Epidermal melanocyte (primary cell): ENCODE results near the gene ANKRD26.
A peak's percentile ranks its signal among the peaks of the same experiment; 100 is the strongest.
"Not testable (repeated sequence)": the region's sequence is repeated elsewhere in the genome, so short reads cannot be mapped to it uniquely, and the experiment has no call there.

Experiments used
- DNase-seq: peaks from one replicate; pipeline ENCODE4 v3.0.0; 2011; ENCODE audit warnings: low spot score; ENCODE audit not compliant: insufficient read length

Gene ANKRD26

GRCh38 chr10:27099916-27100812 is at the start of gene ANKRD26:
ANKRD26 (minus strand) TSS chr10:27100494; CDS start chr10:27100326, 168 bp downstream.
- DNase-seq = peak; percentile 91

DNA sequence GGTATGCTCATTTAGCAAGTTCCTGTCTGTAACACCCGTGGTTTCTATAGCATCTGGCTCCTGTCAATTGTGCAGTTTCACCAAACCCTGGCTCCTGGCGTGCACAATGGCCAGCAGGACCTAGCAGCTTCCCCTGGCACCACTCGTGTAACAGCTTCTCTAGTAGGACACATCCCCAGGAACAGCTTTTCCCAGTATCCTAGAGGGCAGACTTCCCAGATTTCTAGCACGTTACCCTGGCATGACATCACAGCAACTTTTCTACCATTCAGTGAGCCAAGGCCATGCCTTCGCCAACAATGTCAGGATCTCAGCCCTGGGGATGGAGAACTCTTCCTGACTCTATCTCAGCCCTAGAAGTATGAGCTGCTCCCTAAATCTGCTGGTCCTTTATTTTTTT is 47.4 kb upstream of the ANKRD26 start:
- DNase-seq = no peak

DNA sequence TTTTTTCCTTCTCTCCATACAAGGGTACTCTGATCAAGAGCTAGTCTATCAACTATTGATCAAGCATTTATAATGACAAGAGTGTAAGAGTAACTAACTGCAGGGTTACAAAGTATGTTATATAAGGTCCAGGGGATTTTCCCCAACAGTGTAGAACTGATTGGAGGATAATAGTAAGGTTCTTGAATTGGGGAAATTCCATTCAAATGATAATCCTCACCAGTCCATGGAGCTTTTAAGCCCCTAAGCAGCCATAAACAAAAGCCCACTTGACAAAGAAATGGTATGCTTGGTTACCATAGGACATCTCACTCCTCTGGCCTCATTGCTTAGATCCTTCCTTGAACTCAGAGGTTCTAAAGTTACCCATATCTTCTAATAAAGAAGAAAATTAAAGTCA is 45.6 kb upstream of the ANKRD26 start:
- no peak for DNase-seq

- DNase-seq = no peak
Observed at GRCh38 chr10:27143686-27144085, 43.4 kb upstream of the ANKRD26 start.

DNA sequence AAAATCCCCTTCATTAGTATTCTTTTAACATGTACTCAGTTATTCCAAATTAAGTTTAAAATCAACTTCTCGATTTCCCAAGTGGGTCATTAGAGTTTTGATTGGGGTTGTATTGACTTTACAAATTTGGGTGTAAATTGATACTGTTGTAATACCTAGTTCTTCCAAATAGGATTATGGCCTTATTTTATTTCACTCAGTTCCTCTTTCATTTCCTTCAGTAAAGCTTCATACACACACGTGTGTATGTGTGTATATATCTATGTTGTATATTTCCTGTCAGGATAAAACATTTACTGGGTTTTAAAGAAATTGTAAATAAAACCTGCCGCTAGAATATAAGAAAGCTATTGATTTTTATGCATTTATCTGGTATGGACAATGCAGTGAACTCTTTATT is 38.0 kb upstream of the ANKRD26 start:
- no peak for DNase-seq

DNA sequence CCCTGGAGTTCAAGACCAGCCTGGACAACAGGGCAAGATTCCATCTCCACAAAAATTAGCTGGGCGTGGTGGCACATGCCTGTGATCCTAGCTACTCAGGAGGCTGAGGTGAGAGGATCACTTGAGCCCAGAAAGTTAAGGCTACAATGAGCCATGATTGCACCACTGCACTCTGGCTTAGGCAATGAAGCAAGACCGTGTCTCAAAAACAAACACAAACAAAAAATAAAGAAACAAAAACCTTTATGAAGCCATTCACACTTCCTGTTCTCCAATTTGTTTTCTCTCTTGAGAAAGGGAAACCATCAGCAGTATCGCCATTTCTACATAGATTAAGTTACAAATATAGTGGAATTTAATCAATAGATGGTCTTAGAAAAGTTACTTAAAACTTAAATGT is 34.1 kb upstream of the ANKRD26 start:
- no peak for DNase-seq

DNA sequence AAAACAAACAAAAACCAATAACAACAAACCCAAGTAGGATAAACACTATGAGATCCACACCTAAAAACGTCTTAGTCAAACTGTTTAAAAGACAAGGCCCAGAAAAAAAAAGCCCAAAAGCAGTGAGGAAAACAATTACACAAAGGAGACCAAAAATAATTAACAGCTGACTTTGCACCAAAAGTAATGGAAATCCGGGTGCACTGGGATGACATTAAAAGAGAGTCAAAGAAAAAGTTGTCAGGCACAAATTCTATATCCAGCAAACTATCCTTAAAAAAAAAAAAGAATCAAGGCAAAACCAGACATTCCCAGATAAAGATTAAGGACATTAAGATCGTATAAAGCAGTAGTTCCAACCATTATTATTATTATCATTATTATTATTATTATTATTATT is 7.9 kb upstream of the ANKRD26 start:
- no peak for DNase-seq

DNA sequence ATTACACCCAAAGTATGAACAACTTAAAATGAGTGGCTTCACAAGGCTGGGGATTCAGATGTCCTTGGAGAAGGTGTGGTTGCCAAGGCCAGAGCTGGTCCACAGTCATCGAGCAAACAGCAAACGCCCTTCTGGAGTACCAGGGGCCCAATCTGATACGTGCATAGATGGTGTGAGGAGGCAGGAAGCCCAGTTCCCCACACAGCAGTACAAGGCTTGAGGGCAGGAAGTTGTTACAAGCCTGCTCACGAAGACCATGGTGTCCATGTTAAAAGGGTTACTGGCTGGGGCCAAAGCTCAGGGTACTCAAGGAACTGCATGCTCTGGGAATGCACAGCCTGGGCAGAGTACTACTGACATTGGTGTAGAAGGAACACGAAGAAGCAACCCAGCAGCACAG is 4.6 kb upstream of the ANKRD26 start:
- DNase-seq = no peak

GRCh38 chr10:27100813-27101347 is 586 bp upstream of the ANKRD26 start:
- DNase-seq = no peak

DNA sequence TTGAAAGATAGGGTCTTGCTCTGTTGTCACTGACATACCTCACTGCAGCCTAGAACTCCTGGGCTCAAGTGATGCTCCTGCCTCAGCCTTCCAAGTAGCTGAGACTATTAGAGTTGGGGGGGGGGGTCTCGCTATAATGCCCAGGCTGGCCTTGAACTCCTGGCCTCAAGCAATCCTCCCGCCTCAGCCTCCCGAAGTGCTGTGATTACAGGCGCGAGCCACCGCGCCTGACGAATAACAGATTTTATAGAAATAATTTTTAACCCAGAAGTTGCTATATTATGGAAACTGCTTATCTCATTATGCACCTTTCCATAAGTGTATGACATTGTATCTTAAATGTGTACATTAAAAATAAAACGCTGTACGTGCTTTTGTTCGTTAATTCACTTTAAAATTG is 846 bp downstream of the ANKRD26 start:
- DNase-seq = no peak

DNA sequence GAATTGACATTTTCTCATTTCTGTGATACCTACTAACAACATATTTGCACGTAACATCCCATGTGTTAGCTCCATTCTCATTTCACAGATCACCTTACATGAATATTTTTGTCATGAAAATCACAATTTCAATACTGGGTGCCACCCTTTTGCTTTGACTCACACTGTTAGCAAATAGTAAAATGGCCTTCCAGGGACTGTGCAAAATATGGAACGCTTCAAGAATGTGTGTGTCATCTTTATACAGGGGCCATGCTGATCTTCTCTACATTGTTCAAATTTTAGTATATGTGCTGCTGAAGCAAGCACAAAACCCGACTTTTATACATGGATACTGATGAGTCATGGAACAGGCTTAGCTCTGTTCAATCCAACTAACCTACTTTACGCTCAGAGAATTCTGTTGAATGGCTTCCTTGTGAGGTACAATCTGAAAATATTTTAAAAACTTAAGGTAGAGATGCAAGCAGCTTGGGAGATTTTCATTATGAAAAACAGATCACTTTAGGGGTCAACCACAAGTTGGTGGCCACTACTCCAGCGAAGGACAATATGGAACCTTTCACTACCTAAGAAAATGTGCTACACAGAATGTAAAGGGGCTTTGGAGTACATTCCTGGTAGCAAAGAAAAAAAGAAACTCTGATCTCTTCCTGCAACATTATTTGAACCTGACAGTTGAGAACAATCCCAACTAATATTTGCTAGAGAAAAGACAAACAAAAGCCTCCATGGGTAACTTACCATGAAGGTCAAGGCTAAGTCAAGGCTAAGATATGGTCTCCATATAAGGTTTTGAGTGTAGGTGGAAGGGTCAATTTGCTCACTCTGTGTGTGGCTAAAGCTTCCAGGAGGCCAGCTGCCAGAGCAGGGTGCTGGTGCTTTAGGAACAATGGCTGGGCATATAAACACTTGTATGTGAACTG is 11.9 kb downstream of the ANKRD26 start:
- DNase-seq = no peak

GRCh38 chr10:27072436-27073114 is 27.7 kb downstream of the ANKRD26 start:
- no peak for DNase-seq

DNA sequence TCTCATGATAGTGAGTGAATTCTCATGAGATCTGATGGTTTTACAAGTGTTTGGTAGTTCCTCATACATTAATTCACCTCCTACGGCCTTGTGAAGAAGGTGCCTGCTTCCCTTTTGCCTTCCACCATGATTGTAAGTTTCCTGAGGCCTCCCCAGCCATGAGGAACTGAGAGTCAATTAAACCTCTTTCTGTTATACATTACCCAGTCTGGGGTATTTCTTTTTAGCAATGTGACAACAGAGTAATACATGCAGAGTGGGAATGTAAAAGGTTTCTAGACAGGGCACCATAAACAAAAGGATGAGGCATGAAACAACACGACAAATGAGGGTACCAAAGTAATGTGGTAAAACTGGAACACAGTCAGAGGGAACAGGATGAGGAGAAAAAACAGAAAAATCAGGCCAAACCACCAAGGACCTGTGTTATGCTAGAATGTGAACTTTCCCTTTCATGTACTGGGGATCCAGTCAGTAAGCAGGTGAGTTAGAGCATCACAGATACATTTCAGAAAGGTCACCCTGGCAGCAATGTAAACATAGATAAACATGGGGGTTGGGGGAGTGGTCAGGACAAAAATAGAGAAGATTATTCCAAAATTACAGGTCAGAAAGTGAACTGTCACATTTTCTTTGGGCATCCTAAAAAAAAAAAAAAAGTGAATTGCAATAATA is 31.9 kb downstream of the ANKRD26 start:
- no peak for DNase-seq

DNA sequence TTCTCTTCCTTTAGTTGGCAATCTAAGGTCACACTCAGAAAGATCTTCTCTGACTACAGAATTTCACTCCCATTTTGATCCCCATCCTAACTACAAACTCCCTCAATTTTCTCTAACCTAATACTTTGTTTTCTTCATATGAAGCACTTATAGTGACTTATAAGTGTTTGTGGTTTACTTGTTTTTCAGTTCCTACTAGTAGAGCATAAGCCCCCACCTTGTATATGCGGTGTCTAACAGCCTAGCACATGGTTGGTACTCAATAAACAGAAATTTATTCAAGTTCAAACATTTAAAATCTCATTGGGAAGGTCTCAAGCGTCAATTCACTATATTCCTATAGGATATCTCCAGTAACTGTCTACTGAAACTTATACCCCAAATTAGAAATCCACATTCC is 35.2 kb downstream of the ANKRD26 start:
- DNase-seq = no peak

- no peak for DNase-seq
Observed at GRCh38 chr10:27052656-27053055, 47.6 kb downstream of the ANKRD26 start.

- DNase-seq = not testable (repeated sequence)
Observed at GRCh38 chr10:27045247-27045646, 55.0 kb downstream of the ANKRD26 start.

DNA sequence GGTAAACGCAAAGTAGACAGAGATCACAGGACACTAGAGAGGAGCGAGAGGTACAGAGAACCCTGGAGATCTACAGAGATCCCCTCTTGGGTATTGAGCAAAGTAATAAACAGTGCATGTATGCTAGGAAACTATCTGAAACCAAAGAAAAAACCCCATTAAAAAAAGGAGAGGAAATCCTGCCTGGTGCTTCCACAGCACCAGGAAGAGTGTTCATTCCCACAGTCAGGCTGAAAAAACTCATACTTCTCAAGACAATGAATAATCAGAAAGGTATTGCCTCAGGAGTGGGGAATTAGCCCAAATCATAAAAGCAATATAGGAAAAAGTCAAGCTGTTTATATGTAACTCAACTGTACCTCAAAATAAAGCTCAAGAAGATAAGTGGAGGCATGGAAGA is 59.1 kb downstream of the ANKRD26 start:
- DNase-seq = no peak

DNA sequence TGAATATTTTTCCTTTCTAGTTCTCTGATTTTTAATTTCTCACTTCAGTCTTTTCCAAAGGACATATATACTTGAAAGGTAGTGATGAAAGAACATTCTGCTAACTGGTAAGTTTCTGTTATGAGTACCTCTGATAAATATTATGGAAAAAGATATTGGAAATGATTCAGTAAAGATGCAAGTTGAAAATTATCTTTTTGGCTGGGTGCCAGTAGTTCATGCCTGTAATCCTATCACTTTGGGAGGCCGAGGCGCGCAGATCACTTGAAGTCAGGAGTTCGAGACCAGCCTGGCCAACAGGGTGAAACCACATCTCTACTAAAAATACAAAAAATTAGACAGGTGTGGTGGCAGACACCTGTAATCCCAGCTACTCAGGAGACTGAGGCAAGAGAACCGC is 62.1 kb downstream of the ANKRD26 start:
- no peak for DNase-seq

DNA sequence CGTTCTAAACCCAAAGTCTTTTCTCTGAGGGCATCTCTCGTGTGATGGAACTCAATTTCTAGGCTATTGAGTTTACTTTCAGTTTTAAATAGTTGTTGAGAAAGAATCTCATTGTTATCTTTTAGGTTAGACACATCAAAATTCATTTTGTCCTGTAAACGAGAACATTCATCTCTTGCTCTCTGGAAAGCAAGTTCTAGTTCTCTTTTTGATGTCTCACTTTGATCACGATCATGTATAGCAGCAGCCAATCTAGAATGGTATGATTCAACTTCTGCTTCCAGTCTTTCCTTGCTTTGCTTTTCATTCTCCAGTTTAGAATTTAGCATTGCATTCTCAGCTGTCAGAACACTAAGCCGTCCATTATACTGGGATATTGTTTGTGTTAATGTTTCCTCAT is 65.1 kb downstream of the ANKRD26 start:
- no peak for DNase-seq

DNA sequence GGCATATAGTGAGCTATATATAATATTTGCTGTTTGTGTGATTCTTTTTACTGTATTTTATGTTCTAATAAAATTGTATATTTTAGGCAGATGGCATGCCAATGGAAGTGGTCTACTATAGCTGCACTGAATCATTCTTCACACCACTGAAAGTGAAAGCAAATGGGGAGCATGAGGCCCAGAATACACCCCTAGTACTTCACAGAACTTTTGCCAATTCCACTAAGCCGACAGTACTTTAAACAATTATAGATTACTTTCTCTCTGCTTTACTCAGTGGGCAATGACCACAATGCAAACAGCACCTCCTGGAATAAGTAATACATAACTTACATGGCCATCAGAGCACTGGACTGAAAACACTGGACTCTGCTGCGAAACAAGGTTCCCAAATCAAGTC is 70.2 kb downstream of the ANKRD26 start:
- no peak for DNase-seq

DNA sequence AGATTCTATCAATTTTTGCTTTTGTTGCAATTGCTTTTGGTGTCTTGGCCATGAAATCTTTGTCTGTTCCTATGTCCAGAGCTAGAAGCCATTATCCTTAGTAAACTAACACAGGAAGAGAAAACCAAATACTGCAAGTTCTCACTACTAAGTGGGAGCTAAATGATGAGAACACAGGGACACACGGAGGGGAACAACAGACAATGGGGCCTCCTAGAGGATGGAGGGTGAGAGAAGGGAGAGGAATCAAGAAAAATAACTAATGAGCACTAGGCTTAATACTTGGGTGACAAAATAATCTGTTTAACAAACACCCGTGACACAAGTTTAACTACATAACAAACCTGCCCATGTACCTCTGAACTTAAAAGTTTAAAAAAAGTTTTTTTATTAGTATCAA is 78.2 kb downstream of the ANKRD26 start:
- no peak for DNase-seq
